GM19372 (cell line): ENCODE results near the gene CYP27C1.
"Not testable (repeated sequence)": the region's sequence is repeated elsewhere in the genome, so short reads cannot be mapped to it uniquely, and the experiment has no call there.

Experiments
- ATAC-seq: cut with Tn5 transposase; IDR thresholded peaks from one replicate; pipeline ENCODE4 v1.9.1; 2021; ENCODE audit warnings: mild to moderate bottlenecking, low read depth, moderate library complexity; ENCODE audit not compliant: unreplicated experiment

Gene CYP27C1

DNA sequence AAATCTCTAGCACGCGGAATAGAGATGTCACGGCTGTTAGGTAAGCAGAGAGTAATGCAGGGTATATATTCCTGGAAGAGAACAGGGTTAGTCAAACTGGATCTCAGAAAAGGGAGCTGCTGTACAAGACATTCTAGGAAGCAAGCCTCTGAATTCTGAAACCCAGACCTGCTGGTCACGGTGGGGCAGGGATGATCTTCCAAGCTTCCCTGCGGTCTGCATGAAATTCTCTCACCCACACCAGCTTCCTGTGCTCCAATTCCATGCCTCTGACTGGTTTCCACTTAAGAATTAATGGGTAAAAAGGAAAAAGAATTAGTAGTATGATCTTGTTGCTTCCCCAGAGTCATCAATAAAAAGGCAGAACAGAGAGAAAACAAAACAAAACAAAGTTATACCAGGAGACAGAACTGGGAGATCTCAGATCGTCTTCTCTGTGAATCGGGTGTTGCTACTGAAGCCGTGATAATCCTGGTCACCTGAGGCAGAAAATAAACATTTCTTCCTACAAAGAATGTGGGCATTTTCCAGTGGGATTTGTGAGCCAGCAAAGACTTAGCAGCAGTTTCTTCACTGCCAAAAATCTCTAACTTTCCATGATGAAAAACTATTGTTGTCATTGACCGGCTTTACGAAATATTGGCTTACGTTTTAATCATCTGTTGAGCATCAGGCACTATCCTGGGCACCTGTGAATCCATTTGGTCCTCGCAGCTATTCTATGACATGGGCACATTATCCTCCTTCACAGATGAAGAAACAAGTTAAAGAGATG is 5.3 kb upstream of the CYP27C1 start:
- ATAC-seq, result no peak

DNA sequence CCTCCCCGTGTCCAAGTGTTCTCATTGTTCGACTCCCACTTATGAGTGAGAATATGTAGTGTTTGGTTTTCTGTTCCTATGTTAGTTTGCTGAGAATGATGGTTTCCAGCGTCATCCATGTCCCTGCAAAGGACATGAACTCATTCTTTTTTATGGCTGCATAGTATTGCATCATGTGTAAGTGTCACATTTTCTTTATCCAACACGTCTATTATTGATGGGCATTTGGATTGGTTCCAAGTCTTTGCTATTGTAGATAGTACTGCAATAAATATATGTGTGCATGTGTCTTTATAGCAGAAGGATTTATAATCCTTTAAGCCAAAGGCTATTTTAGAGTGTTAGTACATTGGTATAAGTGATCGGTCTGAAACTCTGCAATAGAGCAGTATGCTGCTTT is 4.0 kb upstream of the CYP27C1 start:
- ATAC-seq, result not testable (repeated sequence)

DNA sequence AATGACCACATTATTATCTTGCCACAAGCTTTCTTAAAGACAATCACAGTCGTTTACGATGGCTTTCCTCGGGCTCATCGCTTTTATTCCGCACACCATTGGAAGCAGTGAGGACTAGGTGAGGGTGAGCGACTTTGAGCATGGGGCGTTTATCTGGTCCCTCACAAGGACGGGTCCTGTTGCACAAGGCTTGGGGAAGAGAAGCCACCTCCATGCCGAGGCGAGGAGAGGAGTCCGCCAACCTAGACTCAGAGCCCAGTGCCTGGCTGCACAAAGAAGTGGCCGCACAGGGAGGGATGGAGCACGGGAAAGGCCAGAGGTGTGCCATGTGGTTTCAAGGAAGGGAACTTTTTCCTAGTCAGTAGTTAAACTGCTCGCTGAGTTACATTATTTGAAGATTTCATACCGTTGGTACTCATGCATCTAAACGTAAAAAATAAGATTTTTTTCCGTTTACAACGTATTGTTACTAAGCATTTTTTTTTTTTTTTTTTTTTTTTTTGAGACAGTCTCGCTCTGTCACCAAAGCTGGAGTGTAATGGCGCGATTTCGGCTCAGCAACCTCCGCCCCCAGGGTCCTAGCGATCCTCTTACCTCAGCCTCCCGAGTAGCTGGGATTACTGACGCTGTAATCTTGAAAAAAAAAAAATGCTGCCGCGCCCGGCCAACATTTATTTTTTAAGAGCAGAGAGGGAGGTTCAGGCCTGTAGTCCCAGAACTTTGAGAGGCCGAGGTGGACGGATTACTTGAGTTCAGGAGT is 849 bp upstream of the CYP27C1 start:
- no peak for ATAC-seq

DNA sequence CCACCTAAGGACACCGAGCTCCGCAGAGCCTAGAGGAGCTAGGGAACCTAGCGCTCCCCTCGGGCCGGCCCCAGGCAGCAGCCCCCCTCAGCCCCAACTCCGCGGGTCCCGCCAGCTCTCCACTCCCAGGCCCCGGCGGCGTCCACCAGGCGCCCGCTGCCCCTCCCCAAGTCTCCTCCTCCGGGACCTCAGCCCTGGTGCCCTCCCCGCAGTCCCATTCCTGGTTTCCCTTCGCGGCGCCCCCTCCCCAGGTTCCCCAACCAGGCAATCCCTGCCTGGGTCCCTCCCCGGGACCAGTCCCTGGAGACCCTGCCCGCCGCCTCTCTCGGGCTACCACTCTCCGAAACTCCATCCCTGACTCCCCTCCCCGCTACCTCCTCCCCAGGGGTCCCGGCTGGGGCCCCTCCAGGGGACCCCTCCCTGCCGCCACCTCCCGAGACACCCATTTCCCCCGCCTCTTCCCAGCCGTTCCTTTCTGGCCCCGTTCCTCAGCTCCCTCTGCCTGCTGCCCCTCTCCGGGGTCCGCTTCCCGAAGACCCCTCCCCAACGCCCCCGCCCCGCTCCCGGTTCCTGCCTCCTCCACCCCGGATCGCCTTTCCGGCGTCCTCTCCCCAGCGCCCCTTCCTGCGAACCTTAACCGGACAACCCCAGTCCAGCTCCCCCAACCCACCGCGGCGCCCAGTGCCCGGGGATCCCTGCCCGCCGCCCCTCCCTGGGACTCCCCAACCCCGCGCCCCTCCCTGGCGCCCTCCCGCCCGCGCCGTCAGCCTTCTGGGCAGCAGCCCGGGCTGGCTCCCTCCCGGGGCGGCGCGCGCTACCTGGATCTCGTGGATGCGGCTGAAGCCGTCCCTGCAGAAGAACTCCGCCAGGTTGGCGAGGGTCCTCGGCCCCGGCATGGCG is 678 bp downstream of the CYP27C1 start:
- ATAC-seq, result no peak

DNA sequence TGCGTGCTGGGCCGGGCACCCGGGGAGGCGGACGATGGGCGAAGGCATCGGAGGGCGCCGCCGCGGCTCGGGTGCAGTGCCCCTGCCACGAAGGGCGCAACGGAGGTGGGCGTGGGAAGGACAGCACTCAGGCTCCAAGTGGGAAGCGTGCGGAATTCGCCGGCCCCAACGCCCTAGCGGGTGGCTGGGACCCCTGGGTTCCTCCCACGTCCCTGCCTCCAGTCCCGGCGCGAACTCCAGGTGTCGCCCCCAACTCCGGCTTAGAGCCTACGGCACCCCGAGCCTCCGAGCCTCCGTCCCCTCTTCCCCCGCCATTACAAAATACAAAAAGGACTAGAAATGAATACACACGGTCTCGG is 1.3 kb downstream of the CYP27C1 start:
- no peak for ATAC-seq

DNA sequence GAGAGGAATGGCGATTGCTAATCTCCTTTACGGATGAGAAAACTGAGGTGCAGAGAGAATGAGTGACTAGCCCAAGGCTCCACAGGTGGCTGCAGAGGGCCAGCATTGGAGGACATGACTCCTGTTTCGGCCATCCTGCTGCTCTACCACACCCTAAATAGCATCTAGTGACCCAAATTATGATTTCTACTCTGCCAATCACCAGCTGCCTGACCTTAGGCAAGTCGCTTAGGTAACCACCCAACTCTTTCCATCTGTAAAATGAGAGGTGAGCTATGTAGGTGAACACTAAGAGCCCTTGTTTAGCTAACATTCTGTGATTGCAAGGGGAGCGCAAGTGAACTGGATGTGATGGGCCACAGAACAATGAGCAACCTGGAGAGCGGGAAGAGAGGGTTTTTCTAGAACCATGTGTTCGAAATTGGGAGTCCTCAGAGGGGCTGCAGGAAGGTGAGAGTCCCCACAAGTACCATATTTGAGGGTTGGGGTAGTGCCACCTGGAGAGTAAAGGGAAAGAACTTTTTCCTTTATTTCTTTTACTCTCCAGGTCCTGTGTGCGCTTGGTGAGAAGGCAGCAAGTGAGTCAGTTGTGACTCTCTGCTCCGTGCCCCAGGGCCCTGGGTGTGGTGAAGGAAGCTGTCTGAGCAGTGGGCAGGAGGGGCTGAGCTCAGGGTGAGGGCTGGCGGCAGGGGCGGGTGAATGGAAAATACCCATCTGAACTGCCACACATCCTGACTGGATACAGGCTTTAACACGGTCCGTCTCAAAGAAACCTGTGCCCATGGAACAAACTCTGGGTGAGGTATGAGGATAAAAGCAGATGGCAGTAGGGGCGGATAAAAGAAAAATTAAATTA is 2.4 kb downstream of the CYP27C1 start:
- no peak for ATAC-seq

DNA sequence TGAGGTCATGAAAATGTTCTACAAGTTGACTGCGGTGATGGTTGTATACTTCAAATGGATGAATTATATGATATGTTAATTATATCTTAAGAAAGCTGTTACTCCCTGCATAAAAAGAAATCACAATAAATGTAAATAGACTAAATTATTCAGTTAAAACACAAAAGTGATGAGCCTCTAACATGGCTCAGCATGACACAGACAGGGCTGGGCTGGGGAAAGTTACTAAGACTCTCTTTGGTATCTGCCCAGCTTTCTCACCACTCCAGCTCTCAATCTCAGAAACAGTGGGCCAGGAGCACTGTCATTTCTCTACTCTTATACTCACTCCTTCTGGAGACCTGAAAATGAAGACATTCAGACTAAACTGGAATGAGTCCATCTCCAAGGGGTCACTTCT is 3.5 kb downstream of the CYP27C1 start:
- no peak for ATAC-seq

DNA sequence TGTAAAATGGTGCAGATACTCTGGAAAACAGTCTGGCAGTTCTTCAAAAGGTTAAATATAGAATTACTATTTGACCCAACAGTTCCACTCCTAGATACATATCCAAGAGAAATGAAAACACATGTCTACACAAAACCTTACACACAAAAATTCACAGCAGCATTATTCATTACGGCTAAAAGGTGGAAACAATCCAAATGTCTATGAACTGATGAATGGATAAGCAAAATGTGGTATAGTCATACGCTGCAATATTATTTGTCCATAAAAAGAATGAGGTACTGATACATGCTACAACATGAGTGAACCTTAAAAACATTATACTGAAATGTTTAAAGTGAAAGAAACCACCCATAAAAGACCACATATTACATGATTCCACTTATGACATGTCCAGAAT is 4.0 kb downstream of the CYP27C1 start:
- no peak for ATAC-seq

DNA sequence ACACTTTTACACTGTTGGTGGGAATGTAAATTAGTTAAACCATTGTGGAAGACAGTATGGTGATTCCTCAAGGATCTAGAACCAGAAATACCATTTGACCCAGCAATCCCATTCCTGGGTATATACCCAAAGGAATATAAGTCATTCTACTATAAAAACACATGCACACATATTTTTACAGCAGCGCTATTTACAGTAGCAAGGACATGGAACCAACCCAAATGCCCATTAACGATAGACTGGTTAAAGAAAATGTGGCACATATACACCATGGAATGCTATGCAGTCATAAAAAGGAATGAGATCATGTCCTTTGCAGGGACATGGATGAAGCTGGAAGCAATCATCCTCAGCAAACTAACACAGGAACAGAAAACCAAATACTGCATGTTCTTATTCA is 5.9 kb downstream of the CYP27C1 start:
- not testable (repeated sequence) for ATAC-seq

DNA sequence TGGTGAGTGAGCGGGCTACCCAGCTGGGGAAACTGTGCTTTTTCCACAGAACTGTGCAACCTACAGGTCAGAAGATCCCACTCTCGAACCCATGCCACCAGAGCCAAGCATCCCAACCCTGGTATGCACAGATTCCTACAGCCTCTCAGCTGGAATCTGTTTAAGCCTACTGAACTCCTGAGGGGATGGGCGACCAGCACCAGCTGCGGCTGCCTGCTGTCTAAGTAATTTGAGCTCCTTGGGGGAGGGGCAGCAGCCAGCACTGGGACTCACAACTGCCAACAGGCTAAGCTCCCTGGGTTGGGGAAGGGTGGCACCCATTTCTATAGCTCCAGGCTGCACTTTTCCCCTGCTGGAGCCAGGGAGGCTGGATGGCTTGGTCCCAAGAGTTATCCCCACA is 11.8 kb downstream of the CYP27C1 start:
- no peak for ATAC-seq

DNA sequence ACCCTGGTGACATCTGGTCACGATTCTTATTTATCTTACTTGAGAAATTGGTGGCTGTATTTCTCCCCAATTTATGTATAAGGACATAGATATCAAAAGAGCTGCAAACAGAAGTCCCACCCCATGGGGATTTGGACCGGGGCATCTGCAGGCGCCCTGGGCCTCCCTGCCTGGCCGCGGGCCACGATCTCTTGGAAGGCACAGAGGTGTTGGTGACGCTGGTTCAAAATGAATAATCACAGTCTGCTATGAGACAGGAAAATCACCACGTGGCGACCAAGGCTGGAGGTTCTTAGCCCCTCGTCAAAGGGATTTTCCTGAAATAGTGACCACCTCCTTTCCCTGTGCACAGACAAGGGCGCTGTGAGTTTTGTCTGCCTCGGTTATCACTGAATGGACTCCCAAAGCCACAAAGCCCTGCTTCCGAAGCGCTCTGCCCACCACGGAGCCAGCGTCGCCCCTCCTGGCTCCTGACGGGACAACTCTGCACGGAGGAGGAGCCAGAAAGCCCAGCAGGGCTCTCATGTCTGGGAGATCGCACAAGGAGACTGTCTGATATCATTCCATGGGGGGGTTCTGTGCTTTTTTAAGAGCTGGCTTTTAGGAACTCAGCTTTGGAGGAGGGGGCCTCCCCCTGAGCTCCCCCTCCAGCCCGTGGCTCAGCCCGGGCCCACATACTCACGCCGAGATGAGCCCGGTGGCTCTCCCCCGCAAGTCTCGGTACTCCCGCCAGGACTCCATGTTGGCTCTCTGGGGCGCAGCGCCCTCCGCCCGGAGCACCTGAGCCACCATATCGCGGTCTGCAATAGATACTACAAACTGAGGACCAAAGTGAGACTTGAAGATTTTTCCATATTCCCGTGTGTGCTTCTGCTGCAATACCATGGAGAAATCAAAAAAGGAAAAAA is 14.6 kb downstream of the CYP27C1 start:
- no peak for ATAC-seq

DNA sequence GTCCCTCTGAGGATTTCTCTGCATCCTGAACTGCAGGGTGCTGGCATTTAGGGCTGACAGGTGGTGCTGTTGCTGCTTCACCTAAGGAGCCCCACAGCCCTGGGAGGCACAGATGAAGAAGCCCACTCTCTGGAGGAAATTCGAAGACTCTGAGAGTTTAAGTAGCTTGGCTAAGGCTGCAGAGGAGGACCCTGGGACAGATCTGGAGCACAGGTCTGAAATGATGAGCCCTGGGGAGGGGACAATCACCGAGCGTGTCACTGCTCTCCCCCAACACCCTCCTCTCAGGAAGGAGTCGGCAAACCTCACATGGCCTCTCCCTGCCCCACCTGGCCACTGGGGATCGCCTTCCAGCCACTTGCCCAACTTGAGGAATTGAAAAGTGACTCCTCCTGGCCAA is 18.6 kb downstream of the CYP27C1 start:
- ATAC-seq, result no peak

DNA sequence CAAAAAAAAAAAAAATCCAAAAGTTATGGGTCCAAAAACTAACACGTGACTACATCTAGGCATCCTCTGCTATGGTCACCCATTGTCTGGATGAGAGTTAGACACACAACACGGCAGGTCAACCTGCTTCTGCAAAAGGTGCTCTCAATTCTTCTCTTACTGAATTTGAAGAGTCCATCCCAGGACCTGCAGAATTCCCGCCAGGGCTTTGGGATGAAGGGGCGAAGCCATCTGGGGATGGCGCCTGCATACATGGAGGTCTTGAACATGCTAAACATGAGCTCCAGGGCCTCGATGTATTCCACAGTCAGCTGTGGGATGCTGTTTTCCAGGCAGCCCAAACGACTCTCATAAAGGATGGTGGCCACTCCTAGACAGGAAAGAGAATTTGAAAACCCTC is 19.1 kb downstream of the CYP27C1 start:
- no peak for ATAC-seq

DNA sequence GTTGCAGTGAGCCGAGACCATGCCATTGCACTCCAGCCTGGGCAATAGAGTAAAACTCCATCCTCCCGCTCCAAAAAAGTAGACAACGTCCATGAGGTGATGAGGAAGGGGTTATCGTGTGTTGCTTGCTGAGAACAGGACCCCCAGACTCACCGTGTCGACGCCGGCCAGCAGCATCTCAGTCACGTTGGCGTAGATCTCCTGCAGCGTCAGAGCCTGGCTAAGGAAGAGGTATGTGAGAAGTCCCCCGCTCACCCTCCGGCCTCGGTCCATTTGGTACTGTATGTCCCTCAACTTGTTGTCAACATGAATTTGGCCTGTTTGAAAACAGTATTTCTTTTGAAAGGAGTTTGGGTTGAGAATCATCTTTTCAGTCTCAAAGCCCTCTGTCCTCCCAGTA is 20.9 kb downstream of the CYP27C1 start:
- no peak for ATAC-seq

DNA sequence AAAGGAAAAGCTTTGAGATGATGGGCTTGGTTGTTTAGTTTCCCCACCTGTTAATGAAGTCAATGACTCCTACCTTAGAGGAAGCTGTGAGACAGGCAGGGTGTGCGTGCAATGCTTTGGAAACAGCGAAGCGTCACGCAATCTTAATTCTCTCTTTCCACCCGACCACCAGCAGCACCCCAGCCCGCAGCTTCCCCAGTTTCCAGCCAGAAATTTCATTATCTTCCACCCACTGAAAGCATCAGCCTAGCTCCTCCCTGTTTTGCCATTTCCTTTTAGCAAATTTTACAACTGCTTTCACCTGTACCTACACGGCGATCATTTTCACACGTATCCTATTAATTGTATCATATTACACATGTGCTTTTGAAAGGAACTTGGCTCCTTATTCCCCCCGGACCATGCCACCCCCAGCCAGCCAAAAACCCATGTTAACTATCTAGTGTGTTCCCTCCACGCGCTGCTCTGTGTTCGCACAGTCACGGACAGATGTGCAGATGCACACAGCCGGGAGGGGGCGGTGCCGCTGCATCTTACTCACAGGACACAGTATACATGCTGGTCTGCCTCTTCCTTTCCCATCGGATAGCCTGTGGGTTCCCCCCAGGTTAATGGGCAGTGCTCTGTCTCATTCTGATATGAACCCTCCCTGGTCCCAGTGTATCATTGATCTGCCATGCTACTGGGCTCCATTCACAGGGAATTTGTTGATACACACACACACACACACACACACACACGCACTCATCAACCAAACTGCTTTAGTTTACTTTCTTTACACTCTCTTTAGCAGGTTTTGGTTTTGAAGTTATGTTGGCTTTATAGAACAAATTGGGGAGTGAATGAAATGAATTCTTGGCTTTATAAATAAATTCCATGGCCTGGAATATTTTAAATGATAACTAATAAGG is 22.4 kb downstream of the CYP27C1 start:
- ATAC-seq, result peak; percentile 91

DNA sequence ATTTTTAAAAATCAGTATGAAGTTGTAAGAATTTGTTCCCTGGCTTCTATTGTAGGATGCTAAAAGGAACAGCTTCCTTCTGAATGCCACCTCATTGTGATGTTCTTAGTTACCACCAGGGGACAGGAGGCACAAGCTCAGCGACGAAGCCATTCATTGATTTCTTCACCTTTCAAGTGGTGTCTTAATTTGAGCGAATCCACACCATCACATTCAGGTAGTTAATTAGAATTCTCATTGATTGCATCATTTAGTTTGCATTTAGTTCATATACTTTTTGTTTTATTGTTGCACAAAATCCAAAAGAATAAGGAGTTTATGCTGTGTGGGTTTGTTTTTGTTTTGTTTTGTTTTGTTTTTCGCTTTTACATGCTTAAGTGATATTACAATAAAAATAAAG is 23.1 kb downstream of the CYP27C1 start:
- ATAC-seq, result no peak

DNA sequence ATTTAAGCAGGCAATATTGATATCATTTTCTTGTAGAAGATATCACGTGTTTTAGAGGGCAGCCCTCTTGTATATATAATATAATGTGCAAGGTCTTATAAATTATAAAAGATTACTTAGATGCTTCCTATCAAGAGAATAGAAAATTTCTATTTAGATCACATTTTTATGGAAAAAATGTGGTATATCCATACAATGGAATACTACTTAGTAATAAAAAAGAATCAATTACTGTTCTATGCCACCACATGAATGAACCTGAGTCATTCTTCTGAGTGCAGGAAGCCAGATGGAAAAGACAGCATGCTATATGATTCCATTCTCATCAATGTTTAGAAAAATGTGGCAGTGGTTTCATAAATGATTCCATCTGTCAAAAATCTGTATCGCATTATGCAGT is 23.6 kb downstream of the CYP27C1 start:
- ATAC-seq, result no peak
